H1 (cell line): ENCODE results near the gene PTPRR. TPM values are rescaled to one million over a fixed set of nuclear protein-coding genes. Genes with fewer than 3 reads are reported as not detected.

Source experiments
- CTCF ChIA-PET: fragments of 300-600 bp; sonication (Branson Sonifier 250); formaldehyde crosslinking; loops from one replicate; lab custom pipeline; 2021; ENCODE audit not compliant: partially characterized antibody; lab: Charles Lee
- POLR2A ChIA-PET: fragments of 300-600 bp; sonication (Branson Sonifier 250); formaldehyde crosslinking; loops from one replicate; lab custom pipeline; 2021; ENCODE audit warnings: inconsistent platforms; ENCODE audit not compliant: partially characterized antibody; lab: Charles Lee
- DNase-seq, 2 experiments: peaks; one replicate each; pipeline versions ENCODE4 v3.0.0 to v3.0.0-alpha.2; 2010 to 2022; ENCODE audit warnings: low spot score in 2 of 2, low read depth in 1 of 2, mixed read lengths in 1 of 2
- FAIRE-seq: peaks from 2 replicates; lab custom pipeline; 2011; peaks lifted over from hg19 to GRCh38; lab: Jason Lieb, UNC
- H2AFZ ChIP-seq: 2 replicates; pipeline ENCODE4 v1.8.1; 2012; ENCODE audit warnings: low read length, inconsistent platforms
- H2AK5ac ChIP-seq: 2 replicates; pipeline ENCODE4 v1.6.1; 2013; ENCODE audit warnings: low read depth, low read length
- H2BK120ac ChIP-seq: replicated peaks from 2 replicates; pipeline ENCODE3; 2013; ENCODE audit warnings: low read depth, low read length, inconsistent platforms
- H2BK12ac ChIP-seq: 2 replicates; pipeline ENCODE4 v1.6.1; 2013; ENCODE audit warnings: low read depth, low read length
- H2BK15ac ChIP-seq: 2 replicates; pipeline ENCODE4 v1.6.1; 2013; ENCODE audit warnings: low read length
- H2BK20ac ChIP-seq: 2 replicates; pipeline ENCODE4 v1.6.1; 2013; ENCODE audit warnings: low read length
- H2BK5ac ChIP-seq: 2 replicates; pipeline ENCODE4 v1.6.1; 2013; ENCODE audit warnings: low read depth, low read length
- H3K14ac ChIP-seq: 2 replicates; pipeline ENCODE4 v1.6.1; 2013; ENCODE audit warnings: inconsistent platforms; ENCODE audit not compliant: insufficient read length
- H3K18ac ChIP-seq: 2 replicates; pipeline ENCODE4 v1.6.1; 2013; ENCODE audit warnings: low read length; ENCODE audit errors: extremely low read depth
- H3K23ac ChIP-seq: 2 replicates; pipeline ENCODE4 v1.6.1; 2013; ENCODE audit warnings: inconsistent platforms; ENCODE audit not compliant: insufficient read length
- H3K23me2 ChIP-seq: 2 replicates; pipeline ENCODE4 v1.6.1; 2013; ENCODE audit warnings: low read depth, low read length
- H3K27ac ChIP-seq: 2 replicates; pipeline ENCODE4 v1.6.1; 2011; ENCODE audit warnings: low read depth, low read length, inconsistent platforms
- H3K27me3 ChIP-seq, 4 experiments: replicated peaks in 1 of 4; 1 replicate in 1 of 4; 2 replicates in 3 of 4; pipeline versions ENCODE4 v1.6.1 to v1.8.1; 2011 to 2013; ENCODE audit warnings: low read length in 3 of 4, mild to moderate bottlenecking in 3 of 4, inconsistent platforms in 2 of 4, mixed read lengths in 2 of 4, moderate library complexity in 1 of 4; ENCODE audit not compliant: control insufficient read depth in 3 of 4, insufficient read depth in 3 of 4; ENCODE audit errors: extremely low read depth in 1 of 4
- H3K36me3 ChIP-seq, 4 experiments: 2 replicates each; pipeline versions ENCODE4 v1.6.1 to v1.8.1; 2011 to 2013; ENCODE audit warnings: mild to moderate bottlenecking in 4 of 4, low read length in 3 of 4, moderate library complexity in 2 of 4, control low read depth in 1 of 4, inconsistent platforms in 1 of 4; ENCODE audit not compliant: insufficient read depth in 4 of 4, control insufficient read depth in 2 of 4
- H3K4ac ChIP-seq: replicated peaks from 2 replicates; pipeline ENCODE3; 2013; ENCODE audit warnings: low read length, low read depth, mixed read lengths, inconsistent platforms; ENCODE audit not compliant: insufficient read length
- H3K4me1 ChIP-seq, 4 experiments: replicated peaks in 1 of 4; 1 replicate in 1 of 4; 2 replicates in 3 of 4; pipeline versions ENCODE4 v1.6.1 to v1.8.1; 2011 to 2013; ENCODE audit warnings: low read length in 3 of 4, inconsistent platforms in 2 of 4, mixed read lengths in 1 of 4; ENCODE audit not compliant: insufficient read depth in 4 of 4, control insufficient read depth in 3 of 4
- H3K4me2 ChIP-seq, 2 experiments: 2 replicates each; pipeline versions ENCODE4 v1.6.1 to v1.8.1; 2011 to 2013; ENCODE audit warnings: low read depth in 2 of 2, low read length in 2 of 2, control low read depth in 1 of 2, inconsistent platforms in 1 of 2, mild to moderate bottlenecking in 1 of 2; ENCODE audit not compliant: insufficient read depth in 1 of 2
- H3K4me3 ChIP-seq, 4 experiments: fragments of 200-600, 300-600 bp in 1 of 4; sonication (generic), shearing (Covaris generic), sonication (Bioruptor Twin) in 1 of 4; 2 replicates each; pipeline versions ENCODE4 v1.5.1 to v1.8.1; 2011 to 2016; ENCODE audit warnings: low read length in 4 of 4, low read depth in 3 of 4, control low read depth in 2 of 4, inconsistent platforms in 2 of 4, mild to moderate bottlenecking in 2 of 4, mixed read lengths in 1 of 4, moderate library complexity in 1 of 4; ENCODE audit not compliant: insufficient read depth in 2 of 4; ENCODE audit errors: extremely low read depth in 1 of 4
- H3K56ac ChIP-seq: replicated peaks from 2 replicates; pipeline ENCODE3; 2013; ENCODE audit warnings: low read depth, mild to moderate bottlenecking, mixed read lengths, low read length, inconsistent platforms; ENCODE audit not compliant: insufficient read length
- H3K79me1 ChIP-seq: 2 replicates; pipeline ENCODE4 v1.6.1; 2013; ENCODE audit warnings: low read depth, low read length, control low read depth
- H3K79me2 ChIP-seq, 2 experiments: 2 replicates each; pipeline versions ENCODE4 v1.6.1 to v1.8.1; 2012 to 2013; ENCODE audit warnings: low read length in 2 of 2, mild to moderate bottlenecking in 2 of 2, inconsistent platforms in 1 of 2; ENCODE audit not compliant: insufficient read depth in 2 of 2, control insufficient read depth in 1 of 2
- H3K9ac ChIP-seq, 4 experiments: replicated peaks in 1 of 4; 1 replicate in 1 of 4; 2 replicates in 3 of 4; pipeline versions ENCODE4 v1.6.1 to v1.8.1; 2011 to 2013; ENCODE audit warnings: low read depth in 3 of 4, low read length in 3 of 4, control low read depth in 2 of 4, mild to moderate bottlenecking in 2 of 4, moderate library complexity in 2 of 4, inconsistent platforms in 1 of 4; ENCODE audit errors: extremely low read depth in 1 of 4
- H3K9me3 ChIP-seq, 2 experiments: 2 replicates each; pipeline versions ENCODE4 v1.6.1 to v1.8.1; 2012 to 2013; ENCODE audit warnings: mild to moderate bottlenecking in 2 of 2, moderate library complexity in 2 of 2, control low read depth in 1 of 2, inconsistent platforms in 1 of 2, low read depth in 1 of 2, low read length in 1 of 2, mixed read lengths in 1 of 2; ENCODE audit not compliant: insufficient read depth in 2 of 2
- H4K20me1 ChIP-seq, 2 experiments: replicated peaks in 1 of 2; 2 replicates each; pipeline versions ENCODE3 to v1.8.1; 2011 to 2013; ENCODE audit warnings: inconsistent platforms in 2 of 2, low read length in 2 of 2, mild to moderate bottlenecking in 1 of 2; ENCODE audit not compliant: insufficient read depth in 2 of 2, control insufficient read depth in 1 of 2
- H4K5ac ChIP-seq: 2 replicates; pipeline ENCODE4 v1.6.1; 2013; ENCODE audit warnings: low read length, low read depth, mixed read lengths, inconsistent platforms; ENCODE audit not compliant: insufficient read length
- H4K8ac ChIP-seq: 2 replicates; pipeline ENCODE4 v1.8.0; 2013; ENCODE audit warnings: mild to moderate bottlenecking, moderate library complexity, low read length, inconsistent platforms; ENCODE audit not compliant: insufficient read depth; ENCODE audit errors: extremely low read depth
- H4K91ac ChIP-seq: replicated peaks from 2 replicates; pipeline ENCODE3; 2013; ENCODE audit warnings: low read length, mixed read lengths, inconsistent platforms; ENCODE audit not compliant: insufficient read length
- BRCA1 ChIP-seq: IDR thresholded peaks from 2 replicates; pipeline ENCODE4 v1.6.1; 2012; ENCODE audit warnings: low read depth, low read length, improper control_type of control experiment
- CBX8 ChIP-seq: fragments of 300-800, 300-1000 bp; sonication (generic); IDR thresholded peaks from 2 replicates; pipeline ENCODE4 v1.7.1; 2016; ENCODE audit warnings: low read depth, low read length, borderline replicate concordance
- CREB1 ChIP-seq: IDR thresholded peaks from 2 replicates; pipeline ENCODE4 v1.6.1; 2012; ENCODE audit warnings: inconsistent platforms
- HDAC6 ChIP-seq: IDR thresholded peaks from one replicate; pipeline ENCODE4 v1.7.1; 2012; ENCODE audit warnings: low read depth, mild to moderate bottlenecking, inconsistent platforms, low read length, moderate library complexity
- NRF1 ChIP-seq: IDR thresholded peaks from 2 replicates; pipeline ENCODE4 v1.6.1; 2011; ENCODE audit warnings: mild to moderate bottlenecking, low read depth, low read length, improper control_type of control experiment
- RFX5 ChIP-seq: IDR thresholded peaks from 2 replicates; pipeline ENCODE4 v1.6.1; 2011; ENCODE audit warnings: low read depth, low read length, improper control_type of control experiment, borderline replicate concordance
- RXRA ChIP-seq: IDR thresholded peaks from 2 replicates; pipeline ENCODE4 v1.6.1; 2011; ENCODE audit warnings: low read depth, mild to moderate bottlenecking, low read length, moderate library complexity; ENCODE audit not compliant: insufficient read depth
- SAP30 ChIP-seq: fragments of 300-600 bp; sonication (generic); IDR thresholded peaks from 2 replicates; pipeline ENCODE4 v1.7.1; 2012; ENCODE audit warnings: low read length, moderate library complexity, mild to moderate bottlenecking, inconsistent platforms; ENCODE audit not compliant: insufficient read depth, insufficient replicate concordance
- SIRT6 ChIP-seq: IDR thresholded peaks from one replicate; pipeline ENCODE4 v1.7.1; 2012; ENCODE audit warnings: low read length, inconsistent platforms
- SP1 ChIP-seq: IDR thresholded peaks from 2 replicates; pipeline ENCODE4 v1.6.1; 2011; ENCODE audit warnings: low read depth, low read length
- SP4 ChIP-seq: IDR thresholded peaks from 2 replicates; pipeline ENCODE4 v1.6.1; 2012; ENCODE audit warnings: low read length, inconsistent platforms
- TEAD4 ChIP-seq: IDR thresholded peaks from 2 replicates; pipeline ENCODE4 v1.6.1; 2012; ENCODE audit warnings: low read depth, low read length, inconsistent platforms, mixed read lengths
- ZNF274 ChIP-seq: IDR thresholded peaks from 2 replicates; pipeline ENCODE4 v1.7.0; 2012; ENCODE audit warnings: low read length, borderline replicate concordance; ENCODE audit errors: extremely low read depth
- WGBS, 2 experiments: shearing (Covaris generic) in 1 of 2; methylation state at CpG; one replicate each; pipeline versions ENCODE4 v1.1.6 to v1.1.7; 2013 to 2015; ENCODE audit warnings: low lambda C conversion rate in 2 of 2, mixed read lengths in 2 of 2, inconsistent platforms in 1 of 2, low coverage in 1 of 2, missing lambda C conversion rate in 1 of 2; ENCODE audit not compliant: insufficient replicate concordance in 2 of 2, insufficient coverage in 1 of 2, insufficient read length in 1 of 2; ENCODE audit errors: extremely low coverage in 1 of 2, missing lambda C conversion rate in 1 of 2; 5-methylcytosine and 5-hydroxymethylcytosine counted together
- polyA plus RNA-seq, 7 experiments: library from polyadenylated mRNA; depleted of rRNA in 3 of 7; stranded (reverse) in 5 of 7; unstranded in 2 of 7; fragments of >200 nt in 5 of 7; fragments of 200-250 nt in 2 of 7; gene quantifications; 1 replicate in 5 of 7; 2 replicates in 1 of 7; 4 replicates in 1 of 7; pipeline versions ENCODE4 v1.2.1 to v1.2.3, GENCODE V29; 2011 to 2013; ENCODE audit warnings: missing spikeins in 2 of 7, mixed read lengths in 2 of 7
- total RNA-seq: library from RNA; stranded (reverse); fragmentation: NEBNext Ultra II Directional; extraction: Animal tissue kit (Norgen Biotek cat#: 25700); gene quantifications from 2 replicates; pipeline ENCODE4 v1.2.1, GENCODE V29; 2021

The PTPRR gene
- total and polyA plus RNA-seq, 2 of the 8 experiments (the other 6 are each of a cell fraction or from before 2014, with no cell fraction given): 0.07 to 0.35 TPM

GRCh38 chr12:70950451-70950850, 29.9 kb upstream of the PTPRR start:
- ChIA-PET CTCF (interaction anchor here (0.6 kb wide), 1 partner anchor 39 kb away, joined by 4 read pairs; no protein-coding TSS in a partner anchor), POLR2A (no interaction called here)
- Histone ChIP-seq H3K27me3 (no peaks in the 10 kb centered on the region), H4K91ac (no peak overlapping the region), H3K79me2 (no peaks in the 10 kb centered on the region), H3K36me3 (no peaks in the 10 kb centered on the region), H3K4me3 (no peak overlapping the region), H2BK12ac (no peak overlapping the region), H3K14ac (no peak overlapping the region), H2AFZ (no peak overlapping the region), H4K5ac (no peak overlapping the region), H3K4me2 (no peak overlapping the region), H3K23ac (no peak overlapping the region), H2BK20ac (no peak overlapping the region), H3K23me2 (no peaks in the 10 kb centered on the region), H3K18ac (no peak overlapping the region), H2AK5ac (no peak overlapping the region), H2BK120ac (no peak overlapping the region), H2BK15ac (no peak overlapping the region), H3K27ac (no peak overlapping the region), H3K9ac (no peak overlapping the region), H4K20me1 (no peaks in the 10 kb centered on the region), H4K8ac (no peak overlapping the region), H3K4ac (no peak overlapping the region), H3K4me1 (no peaks in the 10 kb centered on the region), H3K9me3 (no peaks in the 10 kb centered on the region), H3K79me1 (no peaks in the 10 kb centered on the region), H3K56ac (no peak overlapping the region), H2BK5ac (no peak overlapping the region)
- 88% methylated on average over 2 of the region's 2 CpGs; no CpG with 5 or more reads in 1 of the 2 experiments for WGBS, 2 experiments
- TF ChIP-seq CREB1: no peak
- TF ChIP-seq RFX5: no peak
- TF ChIP-seq SAP30: no peak
- TF ChIP-seq ZNF274: no peak
- no peak for TF ChIP-seq HDAC6
- no peak for TF ChIP-seq SP1
- TF ChIP-seq RXRA: no peak
- no peak for TF ChIP-seq CBX8
- TF ChIP-seq NRF1: no peak
- no peak for TF ChIP-seq BRCA1
- TF ChIP-seq SIRT6: no peak
- TF ChIP-seq TEAD4: no peak
- no peak for TF ChIP-seq SP4
- DNase-seq (no peak), FAIRE-seq (no peak)
